Endothelial cell of umbilical vein (primary cell): ENCODE results near the gene ZNF428. TPM values are rescaled to one million over a fixed set of nuclear protein-coding genes. Genes with fewer than 3 reads are reported as not detected.

Experiments used
- BruUV-seq: library from RNA; stranded (reverse); fragments of 400-500 nt; replicated peaks from 2 replicates; lab custom pipeline; 2021; lab: Mats Ljungman, UMichigan
- CTCF ChIA-PET: fragments of 300-600, 350-600 bp; sonication (Branson Sonifier 250); formaldehyde crosslinking; loops from one replicate; lab custom pipeline; 2021; ENCODE audit warnings: antibody characterized with exemption, inconsistent platforms; lab: Charles Lee
- POLR2A ChIA-PET: fragments of 300-600, 350-600 bp; sonication (Branson Sonifier 250); formaldehyde crosslinking; loops from one replicate; lab custom pipeline; 2021; ENCODE audit warnings: antibody characterized with exemption, inconsistent platforms; lab: Charles Lee
- DNase-seq: peaks from one replicate; pipeline ENCODE4 v3.0.0-alpha.2; 2011; ENCODE audit warnings: low read depth, low spot score
- FAIRE-seq: peaks from 2 replicates; lab custom pipeline; 2011; peaks lifted over from hg19 to GRCh38; lab: Jason Lieb, UNC
- H2AFZ ChIP-seq: 2 replicates; pipeline ENCODE4 v1.6.0; 2012; ENCODE audit warnings: low read depth, low read length, control low read depth, inconsistent platforms
- H3K27ac ChIP-seq: 2 replicates; pipeline ENCODE4 v1.5.1; 2011; ENCODE audit warnings: low read depth, mild to moderate bottlenecking, control low read depth, low read length, moderate library complexity; ENCODE audit not compliant: insufficient read depth
- H3K27me3 ChIP-seq, 2 experiments: 2 replicates each; pipeline versions ENCODE4 v1.6.0 to v1.6.1; 2011; ENCODE audit warnings: low read length in 2 of 2, mixed read lengths in 1 of 2; ENCODE audit not compliant: control insufficient read depth in 2 of 2, insufficient read depth in 2 of 2
- H3K36me3 ChIP-seq, 2 experiments: 2 replicates in 1 of 2; 3 replicates in 1 of 2; pipeline ENCODE4 v1.5.1; 2011; ENCODE audit warnings: low read length in 2 of 2, mild to moderate bottlenecking in 1 of 2, moderate library complexity in 1 of 2; ENCODE audit not compliant: control insufficient read depth in 2 of 2, insufficient read depth in 2 of 2; ENCODE audit errors: extremely low read depth in 1 of 2
- H3K4me1 ChIP-seq: 3 replicates; pipeline ENCODE4 v1.5.1; 2011; ENCODE audit warnings: mild to moderate bottlenecking, low read length; ENCODE audit not compliant: control insufficient read depth, insufficient read depth; ENCODE audit errors: extremely low read depth
- H3K4me2 ChIP-seq: 2 replicates; pipeline ENCODE4 v1.6.1; 2011; ENCODE audit warnings: low read length, control low read depth, mixed read lengths; ENCODE audit not compliant: insufficient read depth
- H3K4me3 ChIP-seq, 3 experiments: fragments of 200-600 bp in 1 of 3; sonication (generic), shearing (Covaris generic) in 1 of 3; replicated peaks in 1 of 3; 2 replicates each; pipeline ENCODE4 v1.5.1; 2011 to 2016; ENCODE audit warnings: control low read depth in 3 of 3, low read length in 3 of 3, mild to moderate bottlenecking in 2 of 3, inconsistent platforms in 1 of 3, low read depth in 1 of 3, moderate library complexity in 1 of 3; ENCODE audit not compliant: insufficient read depth in 1 of 3
- H3K79me2 ChIP-seq: 2 replicates; pipeline ENCODE4 v1.6.0; 2012; ENCODE audit warnings: low read length, inconsistent platforms; ENCODE audit not compliant: control insufficient read depth, insufficient read depth
- H3K9ac ChIP-seq: replicated peaks from 2 replicates; pipeline ENCODE3; 2011; ENCODE audit warnings: low read length, control low read depth; ENCODE audit not compliant: insufficient read depth; ENCODE audit errors: extremely low read depth
- H3K9me1 ChIP-seq: replicated peaks from 3 replicates; pipeline ENCODE4 v1.6.0; 2011; ENCODE audit warnings: mild to moderate bottlenecking, low read length; ENCODE audit not compliant: control insufficient read depth, insufficient read depth; ENCODE audit errors: extremely low read depth
- H3K9me3 ChIP-seq: replicated peaks from 2 replicates; pipeline ENCODE4 v1.5.1; 2012; ENCODE audit warnings: low read length, inconsistent platforms; ENCODE audit not compliant: control insufficient read depth, insufficient read depth
- H4K20me1 ChIP-seq: replicated peaks from 2 replicates; pipeline ENCODE3; 2011; ENCODE audit warnings: mild to moderate bottlenecking, low read length; ENCODE audit not compliant: control insufficient read depth, insufficient read depth; ENCODE audit errors: extremely low read depth
- CTCF ChIP-seq, 2 donors: IDR thresholded peaks; 1 replicate in 1 of 2; 2 replicates in 1 of 2; pipeline ENCODE4 v1.5.1; 2011; ENCODE audit warnings: low read length in 2 of 2, mild to moderate bottlenecking in 2 of 2, moderate library complexity in 2 of 2, control low read depth in 1 of 2, inconsistent platforms in 1 of 2, low read depth in 1 of 2; ENCODE audit not compliant: insufficient read depth in 1 of 2; ENCODE audit errors: extremely low read depth in 1 of 2
- FOS ChIP-seq: IDR thresholded peaks from 2 replicates; pipeline ENCODE4 v1.6.1; 2011; ENCODE audit warnings: mild to moderate bottlenecking, low read length, moderate library complexity, borderline replicate concordance; ENCODE audit not compliant: insufficient read depth
- GATA2 ChIP-seq: IDR thresholded peaks from 2 replicates; pipeline ENCODE4 v1.7.0; 2011; ENCODE audit warnings: low read depth, mild to moderate bottlenecking, moderate library complexity, mixed read lengths, low read length; ENCODE audit not compliant: insufficient read length, insufficient read depth
- MAX ChIP-seq: IDR thresholded peaks from 2 replicates; pipeline ENCODE4 v1.6.1; 2011; ENCODE audit not compliant: insufficient read depth, insufficient read length
- POLR2AphosphoS5 ChIP-seq: IDR thresholded peaks from 2 replicates; pipeline ENCODE4 v1.6.1; 2012; ENCODE audit warnings: low read depth, mild to moderate bottlenecking, control low read depth, low read length, moderate library complexity; ENCODE audit not compliant: insufficient read depth
- dilution Hi-C: fragments of 300-500 bp; cut with MboI; formaldehyde crosslinking; loops from one replicate; pipeline ENCODE4 v1.15.0; 2019; ENCODE audit warnings: low sequenced_read_pairs; ENCODE audit not compliant: extremely low pct_ligation_motif_present
- intact Hi-C: fragments of 100-400 bp; cut with micrococcal nuclease; formaldehyde crosslinking; loops from one replicate; pipeline ENCODE4 v1.10.0; 2022
- polyA plus RNA-seq, 4 experiments: library from polyadenylated mRNA; depleted of rRNA in 3 of 4; stranded (reverse) in 3 of 4; unstranded in 1 of 4; fragments of >200 nt; gene quantifications; 2 replicates each; pipeline versions ENCODE4 v1.2.1 to v1.2.3, GENCODE V29; 2011 to 2012; ENCODE audit warnings: missing spikeins in 1 of 4
- total RNA-seq: library from RNA; stranded (reverse); gene quantifications from 2 replicates; pipeline ENCODE4 v1.2.3, GENCODE V29; 2021

ZNF428 gene
- total and polyA plus RNA-seq, 2 donors (not counting 3 experiments of a cell fraction or from before 2014, with no cell fraction given), result 29.2 to 56.2 TPM

GRCh38 chr19:43668406-43669109, 49.1 kb upstream of the ZNF428 start:
- Histone ChIP-seq H2AFZ (peak overlapping the region; percentile 61), H3K9ac (peak overlapping the region; percentile 78), H3K4me3 (peak overlapping the region; percentile 54 to 73 (median 73)), H3K79me2 (peaks cover 27% of the 10 kb centered on the region), H4K20me1 (no peaks in the 10 kb centered on the region), H3K9me1 (no peaks in the 10 kb centered on the region), H3K27ac (peak overlapping the region; percentile 98), H3K27me3 (no peaks in the 10 kb centered on the region), H3K36me3 (peaks cover 3 to 6% of the 10 kb centered on the region in 2 experiments), H3K4me1 (peaks cover 35% of the 10 kb centered on the region), H3K9me3 (no peaks in the 10 kb centered on the region), H3K4me2 (peak overlapping the region; percentile 87)
- TF ChIP-seq CTCF (IDR thresholded peaks at IDR 0.05; ENCODE audit: extremely low read depth in 1 of 2, insufficient read depth in 1 of 2, low read depth in 1 of 2, low read length in 2 of 2) (no peak), POLR2AphosphoS5 (peak; percentile 89), FOS (peak; percentile 94), MAX (no peak), GATA2 (peak; percentile 58)
- FAIRE-seq, result peak; percentile 98
- peak; percentile 99 for DNase-seq
- POLR2A ChIA-PET, result interaction anchor here (0.7 to 1.2 kb wide), 6 partner anchors 57 to 158 kb away, joined by 4 to 9 read pairs (median 6); partner anchors contain the start of genes IRGQ, SMG9, ZNF283 and ZNF576
- intact Hi-C loops, result loop anchor here (1.0 to 5.0 kb wide), 8 partner anchors 33 to 140 kb away; partner anchors contain the start of genes IRGQ, ZNF428, ZNF575 and ZNF576
- dilution Hi-C loops, result no loop called here
- no TSS peak for BruUV-seq
- CTCF ChIA-PET, result interaction anchor here (0.6 to 3.3 kb wide), 32 partner anchors 9 to 283 kb away, joined by 3 to 50 read pairs (median 5); partner anchors contain the start of genes IRGQ, SMG9 and ZNF221
